Lung (tissue), 12 donors: ENCODE data around the gene SNRPD3. TPM values are rescaled to one million over a fixed set of nuclear protein-coding genes. Genes with fewer than 3 reads are reported as not detected.

Source experiments
- ATAC-seq: fragments of 200-7000 bp; cut with Tn5 transposase; one replicate; pipeline ENCODE4 v1.9.1; 2020; ENCODE audit warnings: moderate number of reproducible peaks; ENCODE audit not compliant: insufficient read depth, low FRiP score
- DNase-seq, 3 donors: peaks; one replicate each; pipeline ENCODE4 v3.0.0-alpha.2; 2013 to 2017
- H3K27ac ChIP-seq, 2 donors: one replicate each; pipeline ENCODE4 v1.5.1; 2013; ENCODE audit warnings: mild to moderate bottlenecking in 2 of 2, moderate library complexity in 2 of 2, control low read depth in 1 of 2, inconsistent platforms in 1 of 2, low read depth in 1 of 2, low read length in 1 of 2
- H3K27me3 ChIP-seq, 3 donors: one replicate each; pipeline ENCODE4 v1.5.1; 2013; ENCODE audit warnings: low read length in 2 of 3; ENCODE audit not compliant: control insufficient read depth in 3 of 3, insufficient read depth in 3 of 3
- H3K36me3 ChIP-seq, 4 donors: one replicate each; pipeline ENCODE4 v1.5.1; 2013; ENCODE audit warnings: low read length in 4 of 4, mild to moderate bottlenecking in 1 of 4, moderate library complexity in 1 of 4; ENCODE audit not compliant: control insufficient read depth in 4 of 4, insufficient read depth in 4 of 4
- H3K4me1 ChIP-seq, 5 donors: one replicate each; pipeline ENCODE4 v1.5.1; 2013; ENCODE audit warnings: low read length in 5 of 5, mild to moderate bottlenecking in 2 of 5, moderate library complexity in 1 of 5; ENCODE audit not compliant: control insufficient read depth in 5 of 5, insufficient read depth in 5 of 5
- H3K4me3 ChIP-seq: one replicate; pipeline ENCODE4 v1.5.1; 2013; ENCODE audit warnings: mild to moderate bottlenecking, control low read depth, moderate library complexity
- H3K9ac ChIP-seq, 2 donors: one replicate each; pipeline ENCODE4 v1.5.1; 2013; ENCODE audit warnings: low read length in 2 of 2, control low read depth in 1 of 2; ENCODE audit not compliant: insufficient read depth in 1 of 2
- H3K9me3 ChIP-seq, 4 donors: one replicate each; pipeline ENCODE4 v1.5.1; 2013; ENCODE audit warnings: low read length in 3 of 4, mild to moderate bottlenecking in 1 of 4, moderate library complexity in 1 of 4; ENCODE audit not compliant: control insufficient read depth in 4 of 4, insufficient read depth in 3 of 4
- CTCF ChIP-seq: IDR thresholded peaks from 2 replicates; pipeline ENCODE4 v1.5.1; 2012; ENCODE audit warnings: mild to moderate bottlenecking; ENCODE audit errors: control extremely low read depth, extremely low read depth
- WGBS, 2 donors: extraction: QIAGEN DNeasy Blood & Tissue Kit; methylation state at CpG; one replicate each; pipeline ENCODE4 v1.1.7; 2013; 5-methylcytosine and 5-hydroxymethylcytosine counted together
- polyA plus RNA-seq, 2 donors: library from polyadenylated mRNA; stranded (reverse); fragments of 200-250 nt; gene quantifications; one replicate each; pipeline ENCODE4 v1.2.1, GENCODE V29; 2013
- total RNA-seq, 2 donors: library from RNA; depleted of rRNA in 1 of 2; stranded (reverse); fragments of >200 nt in 1 of 2; gene quantifications; one replicate each; pipeline ENCODE4 v1.2.1, GENCODE V29; 2014 to 2021
- donor health status: control.
- donor health status: control.
- donor health status: Bipolar disorder and iron deficiency.
- donor health status: healthy.
- donor health status: DM: yes; HTN: yes; CAD: no.

The SNRPD3 gene
- total and polyA plus RNA-seq, 4 donors, result 76.3 to 193 (median 111) TPM

- Histone ChIP-seq H3K4me1 (peaks cover 0 to 11% (median 7%) of the 10 kb centered on the region in 5 donors), H3K27me3 (no peaks in the 10 kb centered on the region), H3K36me3 (peaks cover 20 to 62% (median 46%) of the 10 kb centered on the region in 4 donors), H3K9me3 (no peaks in the 10 kb centered on the region), H3K27ac (peak overlapping the region in 1 of 2 donors; percentile 58), H3K9ac (no peak overlapping the region), H3K4me3 (no peak overlapping the region)
- 29 to 58% methylated on average over 9 of the region's 9 CpGs for whole genome bisulfite sequencing, 2 donors
- no peak for DNase-seq
- no peak for ATAC-seq
- no peak for TF ChIP-seq CTCF
Observed at GRCh38 chr22:24542641-24543040, 13.2 kb upstream of the SNRPD3 start.

DNA sequence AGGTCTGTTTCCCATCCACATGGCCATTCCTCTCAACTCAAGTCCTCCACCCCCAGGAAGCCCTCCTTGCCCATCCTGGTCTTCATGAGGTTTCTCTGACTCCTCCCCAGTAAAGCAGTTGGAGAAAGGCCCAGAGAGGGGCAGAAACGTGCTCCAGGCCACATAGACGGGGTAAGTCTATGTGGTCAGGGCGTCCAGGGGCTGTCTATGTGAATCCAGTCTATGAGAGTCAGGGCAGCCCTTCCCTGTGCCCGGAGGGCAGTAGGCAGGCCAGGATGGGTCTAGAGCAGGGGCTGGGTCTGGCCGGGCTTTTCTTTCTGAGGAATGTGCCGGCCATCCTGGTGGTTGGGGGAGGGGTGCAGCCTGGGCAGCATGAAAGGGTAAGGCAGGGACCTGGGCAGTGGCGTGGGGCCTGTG lies 12.6 kb upstream of the SNRPD3 start:
- H3K9me3 ChIP-seq, result no peaks in the 10 kb centered on the region
- no peaks in the 10 kb centered on the region for H3K27me3 ChIP-seq
- H3K27ac ChIP-seq, result peak overlapping the region in 1 of 2 donors; percentile 52
- H3K4me1 ChIP-seq, result peaks cover 0 to 11% (median 7%) of the 10 kb centered on the region in 5 donors
- H3K4me3 ChIP-seq, result no peak overlapping the region
- no peak for TF ChIP-seq CTCF
- no peak overlapping the region for H3K9ac ChIP-seq
- ATAC-seq, result no peak
- no peak for DNase-seq
- WGBS, 2 donors, result 68 to 79% methylated on average over 7 of the region's 7 CpGs
- peaks cover 20 to 67% (median 49%) of the 10 kb centered on the region in 4 donors for H3K36me3 ChIP-seq

DNA sequence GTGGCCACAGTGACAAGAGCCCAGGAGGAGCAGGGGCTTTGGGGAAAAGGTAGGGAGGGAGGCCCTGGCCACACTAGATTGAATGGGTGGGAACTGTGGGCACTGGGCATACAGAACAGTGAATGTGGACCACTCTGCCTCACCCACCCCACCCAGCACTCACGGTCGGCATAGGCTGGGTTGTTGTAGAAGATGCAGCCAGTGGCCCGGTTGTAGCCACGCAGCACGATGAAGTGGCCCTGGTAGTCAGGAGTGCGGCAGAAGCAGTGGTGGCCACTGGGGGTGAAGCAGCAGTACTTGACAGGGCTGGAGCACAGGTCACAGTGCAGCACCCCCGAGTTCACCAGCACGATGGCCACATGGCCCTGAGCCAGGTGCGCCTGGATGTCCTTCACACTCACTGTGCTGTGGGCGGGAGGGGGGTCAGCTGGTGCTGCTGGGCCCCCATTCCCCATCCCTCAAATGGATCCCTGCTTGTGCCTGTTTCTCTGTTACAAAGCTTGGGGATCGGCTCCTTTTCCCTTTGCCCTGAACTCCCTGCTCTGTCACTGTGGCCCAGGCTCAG lies 12.0 kb upstream of the SNRPD3 start:
- Histone ChIP-seq H3K27me3 (no peaks in the 10 kb centered on the region), H3K9ac (no peak overlapping the region), H3K36me3 (peaks cover 20 to 72% (median 51%) of the 10 kb centered on the region in 4 donors), H3K27ac (peak overlapping the region in 1 of 2 donors; percentile 52), H3K4me1 (peaks cover 0 to 11% (median 7%) of the 10 kb centered on the region in 5 donors), H3K4me3 (no peak overlapping the region), H3K9me3 (no peaks in the 10 kb centered on the region)
- TF ChIP-seq CTCF, result no peak
- ATAC-seq (no peak), DNase-seq (no peak)
- 91 to 94% methylated on average over 11 of the region's 11 CpGs for WGBS, 2 donors

DNA sequence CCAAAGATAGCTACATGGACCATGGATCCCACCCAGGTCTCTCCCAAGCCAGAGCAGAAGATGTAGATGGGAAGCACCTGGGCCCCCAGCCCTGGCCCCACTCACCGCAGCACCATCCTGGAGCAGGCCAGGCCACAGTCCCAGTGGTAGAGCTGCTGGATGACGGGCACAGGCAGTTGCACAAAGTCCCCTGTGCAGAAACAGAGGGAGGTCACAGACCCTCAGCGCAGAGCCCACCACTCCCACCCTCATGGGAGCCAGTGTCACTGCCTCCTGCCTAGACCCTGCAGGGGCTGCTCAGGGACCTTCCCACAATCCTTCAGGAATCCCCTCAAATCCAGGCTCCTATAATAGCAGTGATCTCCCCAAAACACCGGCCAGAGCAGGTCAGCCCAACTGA lies 7.0 kb upstream of the SNRPD3 start:
- Histone ChIP-seq H3K27ac (no peak overlapping the region), H3K4me1 (peaks cover 0 to 22% (median 16%) of the 10 kb centered on the region in 5 donors), H3K36me3 (peaks cover 4 to 46% (median 33%) of the 10 kb centered on the region in 4 donors)

More for the DNA sequence above, 7.0 kb upstream of the SNRPD3 start:
- Histone ChIP-seq H3K9ac (no peak overlapping the region), H3K4me3 (no peak overlapping the region), H3K9me3 (no peaks in the 10 kb centered on the region), H3K27me3 (no peaks in the 10 kb centered on the region)
- ATAC-seq (no peak), DNase-seq (no peak)
- no peak for TF ChIP-seq CTCF
- WGBS, 2 donors, result 97 to 98% methylated on average over 4 of the region's 4 CpGs
